Measurements from ENCODE around the gene EGFL8. TPM values are rescaled to one million over a fixed set of nuclear protein-coding genes. Genes with fewer than 3 reads are reported as not detected.

The EGFL8 gene
- total RNA-seq, 1 experiment from 2014 or later = 18.8 TPM

GRCh38 chr6:32152769-32153563, 11.4 kb upstream of the EGFL8 start:
- intact Hi-C loops (cut with micrococcal nuclease; ENCODE audit: unreplicated experiment) = no loop called here
- Mint-ChIP-seq H3K27me3 (ENCODE audit: unreplicated experiment) (no peaks in the 10 kb centered on the region), H3K27ac (ENCODE audit: unreplicated experiment) (peak overlapping the region; percentile 24), H3K4me3 (ENCODE audit: low read depth, unreplicated experiment) (peak overlapping the region; percentile 94), H3K9me3 (ENCODE audit: low read depth, unreplicated experiment) (peaks cover 2% of the 10 kb centered on the region), H3K36me3 (ENCODE audit: insufficient read depth, unreplicated experiment) (peaks cover 23% of the 10 kb centered on the region), H3K4me1 (ENCODE audit: low read depth, unreplicated experiment) (peaks cover 22% of the 10 kb centered on the region)
- no TSS peak for BruUV-seq (replicated peaks)
- CTCF ChIA-PET = interaction anchor here (0.6 kb wide), 1 partner anchor 306 kb away, joined by 4 read pairs; no protein-coding TSS in a partner anchor
- no peak for DNase-seq
- TF ChIP-seq CTCF (IDR thresholded peaks at IDR 0.05; ENCODE audit: unreplicated experiment) = no peak

- Mint-ChIP-seq H3K4me3 (ENCODE audit: low read depth, unreplicated experiment) (peak within 1 kb of the TSS; percentile 94), H3K36me3 (ENCODE audit: insufficient read depth, unreplicated experiment) (peaks cover 29% of the 10 kb centered on the region), H3K4me1 (ENCODE audit: low read depth, unreplicated experiment) (peaks cover 22% of the 10 kb centered on the region), H3K27me3 (ENCODE audit: unreplicated experiment) (no peaks in the 10 kb centered on the region), H3K9me3 (ENCODE audit: low read depth, unreplicated experiment) (no peaks in the 10 kb centered on the region), H3K27ac (ENCODE audit: unreplicated experiment) (peak within 1 kb of the TSS; percentile 52)
- CTCF ChIA-PET = interaction anchor here (0.6 to 1.3 kb wide), 8 partner anchors 24 to 307 kb away, joined by 3 to 12 read pairs (median 4); partner anchors contain the start of genes ATF6B, FKBPL and PBX2
- intact Hi-C loops (cut with micrococcal nuclease; ENCODE audit: unreplicated experiment) = loop anchor here (1.0 kb wide), 1 partner anchor 35 kb away; no protein-coding TSS in a partner anchor
- peak; percentile 87 for DNase-seq
- TF ChIP-seq CTCF (IDR thresholded peaks at IDR 0.05; ENCODE audit: unreplicated experiment) = no peak
- TSS peak; percentile 54 for BruUV-seq (replicated peaks)
Observed at GRCh38 chr6:32153564-32154513, 10.6 kb upstream of the EGFL8 start, which contains the start of gene PPT2. Gene PPT2, plus strand, starts transcription at chr6:32154141. Its CDS starts 454 bp downstream, at chr6:32154595.

- intact Hi-C loops (cut with micrococcal nuclease; ENCODE audit: unreplicated experiment) = loop anchor here (1.0 kb wide), 1 partner anchor 35 kb away; no protein-coding TSS in a partner anchor
- Mint-ChIP-seq H3K36me3 (ENCODE audit: insufficient read depth, unreplicated experiment) (peaks cover 29% of the 10 kb centered on the region), H3K27me3 (ENCODE audit: unreplicated experiment) (no peaks in the 10 kb centered on the region), H3K27ac (ENCODE audit: unreplicated experiment) (peak overlapping the region; percentile 52), H3K4me1 (ENCODE audit: low read depth, unreplicated experiment) (peaks cover 22% of the 10 kb centered on the region), H3K4me3 (ENCODE audit: low read depth, unreplicated experiment) (peak overlapping the region; percentile 94), H3K9me3 (ENCODE audit: low read depth, unreplicated experiment) (no peaks in the 10 kb centered on the region)
- TF ChIP-seq CTCF (IDR thresholded peaks at IDR 0.05; ENCODE audit: unreplicated experiment) = peak; percentile 80
- BruUV-seq (replicated peaks) = no TSS peak
- peak; percentile 88 for DNase-seq
- CTCF ChIA-PET = interaction anchor here (0.7 to 1.3 kb wide), 8 partner anchors 25 to 67 kb away, joined by 3 to 12 read pairs (median 4); partner anchors contain the start of genes ATF6B, FKBPL and PBX2
Observed at GRCh38 chr6:32154514-32155161, 9.8 kb upstream of the EGFL8 start.

GRCh38 chr6:32156891-32157290, 7.5 kb upstream of the EGFL8 start:
- no peak for TF ChIP-seq CTCF (IDR thresholded peaks at IDR 0.05; ENCODE audit: unreplicated experiment)
- Mint-ChIP-seq H3K36me3 (ENCODE audit: insufficient read depth, unreplicated experiment) (peaks cover 29% of the 10 kb centered on the region), H3K9me3 (ENCODE audit: low read depth, unreplicated experiment) (no peaks in the 10 kb centered on the region), H3K27me3 (ENCODE audit: unreplicated experiment) (no peaks in the 10 kb centered on the region), H3K4me3 (ENCODE audit: low read depth, unreplicated experiment) (no peak overlapping the region), H3K4me1 (ENCODE audit: low read depth, unreplicated experiment) (peaks cover 22% of the 10 kb centered on the region), H3K27ac (ENCODE audit: unreplicated experiment) (no peak overlapping the region)
- intact Hi-C loops (cut with micrococcal nuclease; ENCODE audit: unreplicated experiment) = no loop called here
- BruUV-seq (replicated peaks) = no TSS peak
- CTCF ChIA-PET = interaction anchor here (0.7 kb wide), 1 partner anchor 219 kb away, joined by 3 read pairs; no protein-coding TSS in a partner anchor
- DNase-seq = no peak
